ENCODE measurements around the gene STX8.
"Not testable (repeated sequence)": the region's sequence is repeated elsewhere in the genome, so short reads cannot be mapped to it uniquely, and the experiment has no call there.

The STX8 gene

GRCh38 chr17:9259419-9259818 is 316.2 kb downstream of the STX8 start:
- no peak overlapping the region for H3K4me3 ChIP-seq
- TF ChIP-seq CTCF (IDR thresholded peaks at IDR 0.05): no peak
- peaks cover 0 to 4% (median 0%) of the 10 kb centered on the region in 3 donors for H3K9me3 ChIP-seq
- intact Hi-C loops (cut with DNase I; ENCODE audit: low total_unique reads): no loop called here
- H3K27me3 ChIP-seq: no peaks in the 10 kb centered on the region
- no peaks in the 10 kb centered on the region for H3K36me3 ChIP-seq
- no peak overlapping the region for H3K27ac ChIP-seq
- H3K4me1 ChIP-seq: peaks cover 0 to 3% (median 0%) of the 10 kb centered on the region in 4 donors
- DNase-seq: no peak

- Histone ChIP-seq H3K27me3 (no peaks in the 10 kb centered on the region), H3K36me3 (no peaks in the 10 kb centered on the region), H3K27ac (no peak overlapping the region), H3K4me1 (peaks cover 0 to 3% (median 0%) of the 10 kb centered on the region in 4 donors), H3K4me3 (no peak overlapping the region), H3K9me3 (no peaks in the 10 kb centered on the region)
- intact Hi-C loops (cut with DNase I; ENCODE audit: low total_unique reads): no loop called here
- no peak for DNase-seq
- TF ChIP-seq CTCF (IDR thresholded peaks at IDR 0.05): no peak
Measured at GRCh38 chr17:9258115-9259015, 317.3 kb downstream of the STX8 start.

GRCh38 chr17:9257630-9257965 is 318.0 kb downstream of the STX8 start:
- H3K9me3 ChIP-seq; H3K4me3 ChIP-seq; H3K36me3 ChIP-seq; H3K4me1 ChIP-seq; intact Hi-C loops (cut with DNase I; ENCODE audit: low total_unique reads); H3K27me3 ChIP-seq; H3K27ac ChIP-seq; DNase-seq: not testable (repeated sequence)

GRCh38 chr17:9256751-9257629 is 318.6 kb downstream of the STX8 start:
- no peak for TF ChIP-seq CTCF (IDR thresholded peaks at IDR 0.05)
- no peak for DNase-seq
- no peak overlapping the region for H3K27ac ChIP-seq
- no peaks in the 10 kb centered on the region for H3K27me3 ChIP-seq
- H3K9me3 ChIP-seq: no peaks in the 10 kb centered on the region
- no peak overlapping the region for H3K4me3 ChIP-seq
- intact Hi-C loops (cut with DNase I; ENCODE audit: low total_unique reads): no loop called here
- peaks cover 0 to 3% (median 0%) of the 10 kb centered on the region in 4 donors for H3K4me1 ChIP-seq
- H3K36me3 ChIP-seq: no peaks in the 10 kb centered on the region

- Histone ChIP-seq H3K9me3 (no peaks in the 10 kb centered on the region), H3K36me3 (no peaks in the 10 kb centered on the region), H3K27me3 (no peaks in the 10 kb centered on the region), H3K4me1 (peaks cover 0 to 3% (median 0%) of the 10 kb centered on the region in 4 donors), H3K27ac (no peak overlapping the region), H3K4me3 (no peak overlapping the region)
- no peak for TF ChIP-seq CTCF (IDR thresholded peaks at IDR 0.05)
- DNase-seq: no peak
- intact Hi-C loops (cut with DNase I; ENCODE audit: low total_unique reads): no loop called here
Measured at GRCh38 chr17:9256361-9256750, 319.3 kb downstream of the STX8 start.

- no peaks in the 10 kb centered on the region for H3K27me3 ChIP-seq
- TF ChIP-seq CTCF (IDR thresholded peaks at IDR 0.05): no peak
- no peak for DNase-seq
- H3K4me1 ChIP-seq: peaks cover 0 to 3% (median 0%) of the 10 kb centered on the region in 4 donors
- no peak overlapping the region for H3K4me3 ChIP-seq
- no peak overlapping the region for H3K27ac ChIP-seq
- no peaks in the 10 kb centered on the region for H3K9me3 ChIP-seq
- intact Hi-C loops (cut with DNase I; ENCODE audit: low total_unique reads): no loop called here
- H3K36me3 ChIP-seq: no peaks in the 10 kb centered on the region
Measured at GRCh38 chr17:9255833-9256232, 319.8 kb downstream of the STX8 start.
